HG03378 (cell line): ENCODE data around the gene NAMPT.
"Not testable (repeated sequence)": the region's sequence is repeated elsewhere in the genome, so short reads cannot be mapped to it uniquely, and the experiment has no call there.

Source experiments
- ATAC-seq: cut with Tn5 transposase; IDR thresholded peaks from one replicate; pipeline ENCODE4 v1.9.1; 2021; ENCODE audit warnings: mild to moderate bottlenecking, moderate library complexity; ENCODE audit not compliant: unreplicated experiment

Gene NAMPT

DNA sequence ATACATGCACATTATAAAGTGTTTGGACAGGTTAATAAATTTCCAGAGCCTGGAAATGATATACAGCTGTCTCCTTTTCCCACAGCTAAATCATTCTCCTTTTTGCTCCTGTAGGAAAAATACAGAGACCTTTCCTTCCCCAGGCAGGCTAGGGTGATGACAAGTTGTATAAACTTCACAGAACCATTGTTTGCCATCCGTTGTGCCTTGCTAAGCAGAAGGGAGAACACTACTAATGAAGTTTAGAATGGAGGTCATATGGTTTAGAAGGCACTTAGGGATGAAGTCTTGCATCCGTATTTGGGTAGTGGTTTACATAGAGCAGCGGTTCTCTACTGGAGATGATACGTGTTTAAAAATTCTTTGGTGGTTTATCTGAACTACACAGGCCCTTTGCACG is 46.0 kb downstream of the NAMPT start:
- ATAC-seq = no peak

DNA sequence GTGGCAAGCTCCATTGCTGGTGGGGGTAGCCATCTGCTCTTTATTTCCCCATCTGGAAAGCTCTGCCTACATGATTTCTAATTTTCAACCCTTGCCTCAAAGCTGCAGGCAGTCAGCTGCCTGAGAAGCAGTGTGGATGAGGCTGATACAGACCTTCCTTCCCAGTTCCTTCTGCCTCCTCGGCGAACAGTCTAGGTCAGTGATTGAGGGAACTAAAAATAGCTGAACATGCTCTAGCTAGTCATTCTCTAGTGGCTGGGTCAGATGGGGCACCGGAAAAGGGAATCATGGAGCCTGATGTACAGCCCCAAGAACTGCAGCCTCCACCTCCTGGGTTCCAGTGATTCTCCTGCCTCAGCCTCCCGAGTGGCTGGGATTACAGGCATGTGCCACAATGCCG is 48.7 kb downstream of the NAMPT start:
- ATAC-seq = no peak

DNA sequence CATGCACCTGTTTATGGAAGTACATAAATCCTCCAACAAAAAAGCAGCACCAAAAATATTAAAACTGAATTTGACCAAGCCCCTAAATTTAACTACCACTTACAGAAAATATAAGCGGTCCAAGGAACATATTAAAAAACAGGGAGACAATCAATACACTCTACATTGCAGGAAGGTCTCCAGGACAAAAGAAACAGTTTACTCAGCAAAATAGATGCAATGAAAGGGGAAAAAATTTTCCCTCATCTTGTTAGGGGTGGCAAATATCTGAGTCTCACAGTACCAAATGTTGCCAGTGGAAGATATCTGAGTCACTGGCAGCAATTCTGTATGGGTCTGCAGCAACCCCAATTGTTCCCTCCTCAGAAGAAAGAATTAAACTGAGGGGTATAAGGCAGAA is 50.4 kb downstream of the NAMPT start:
- no peak for ATAC-seq

DNA sequence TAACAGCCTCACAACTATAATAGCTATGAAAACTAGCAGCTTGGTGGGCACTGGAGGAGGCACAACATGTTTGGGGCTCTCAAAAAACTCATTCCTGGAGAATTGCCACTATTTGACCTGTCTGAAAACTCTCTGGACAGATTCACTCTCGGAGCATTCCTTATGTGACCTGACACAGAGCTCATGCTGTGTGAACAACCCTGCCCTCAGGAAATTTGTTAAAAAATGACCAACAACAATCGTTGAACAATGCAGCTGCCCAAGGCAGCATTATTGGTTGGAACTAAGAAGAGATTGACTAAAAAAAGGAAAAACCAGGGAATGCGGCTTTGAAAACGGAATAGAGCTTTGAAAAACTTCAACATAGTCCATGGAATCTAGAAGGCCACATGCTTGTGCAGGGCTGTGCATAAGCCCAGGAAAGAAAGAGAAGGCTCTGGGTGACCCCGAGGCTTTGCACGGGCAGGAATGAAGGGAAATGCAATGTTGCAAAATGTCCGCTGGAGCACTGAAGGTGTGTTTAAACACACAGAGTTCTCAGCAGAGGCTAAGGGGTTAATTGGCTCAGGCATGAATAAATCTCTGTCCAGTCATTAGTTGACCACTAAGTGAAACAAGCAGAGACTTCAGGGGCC is 52.8 kb downstream of the NAMPT start:
- ATAC-seq = no peak

DNA sequence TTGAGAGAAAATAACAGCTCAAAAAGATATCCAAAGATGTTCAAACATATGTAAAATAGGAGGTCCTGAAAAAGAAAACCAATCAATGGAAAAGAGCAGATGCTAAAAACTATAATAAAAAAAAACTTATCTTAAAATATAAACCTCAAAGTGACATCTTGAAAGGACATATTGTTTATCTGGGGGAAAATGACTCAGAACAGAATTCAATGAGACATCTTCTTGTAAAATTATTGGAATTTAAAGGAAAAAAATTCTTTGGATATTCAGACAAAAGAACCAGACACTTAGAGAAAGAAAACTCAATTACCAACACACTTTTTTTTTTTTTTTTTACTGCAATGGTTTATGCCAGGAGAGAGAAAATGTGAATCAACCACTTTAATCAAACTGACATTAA is 58.9 kb downstream of the NAMPT start:
- no peak for ATAC-seq

DNA sequence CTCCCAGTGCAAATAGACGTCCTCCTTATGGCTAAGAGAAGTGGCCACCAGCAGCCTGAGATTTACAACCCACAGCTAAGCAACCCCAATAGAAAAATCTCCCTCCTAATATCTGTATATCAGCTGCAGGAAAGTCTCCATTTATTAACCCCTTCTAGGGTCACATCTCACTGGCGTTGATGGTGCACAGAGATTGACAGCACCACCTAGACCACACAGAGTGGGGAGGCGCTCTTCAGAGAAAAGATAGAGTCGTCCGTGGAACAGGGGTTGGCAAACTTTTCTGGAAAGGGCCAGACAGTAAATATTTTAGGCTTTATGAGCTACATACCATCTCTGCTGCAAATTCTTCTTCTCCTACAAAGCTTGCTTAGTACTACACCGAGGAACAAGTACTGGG is 60.0 kb downstream of the NAMPT start:
- no peak for ATAC-seq

DNA sequence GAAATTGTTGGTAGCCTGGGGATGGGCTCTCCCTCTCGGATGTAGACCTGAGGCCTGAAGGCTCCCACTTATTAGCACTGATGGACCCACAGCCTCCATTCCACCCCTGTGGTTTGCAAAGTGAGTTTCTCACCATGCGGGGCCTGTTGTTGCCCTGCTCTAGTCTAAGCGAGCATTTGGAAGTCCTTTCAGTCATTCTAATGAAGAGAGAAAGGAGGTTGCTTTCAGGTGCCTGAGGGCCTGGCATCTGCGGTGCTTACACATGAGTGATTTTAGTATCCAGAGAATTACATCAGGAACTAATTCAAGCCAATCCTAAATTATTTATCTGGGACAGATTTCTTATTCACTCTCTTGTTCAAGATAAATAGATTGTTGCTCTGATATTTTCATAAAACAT is 61.6 kb downstream of the NAMPT start:
- no peak for ATAC-seq

DNA sequence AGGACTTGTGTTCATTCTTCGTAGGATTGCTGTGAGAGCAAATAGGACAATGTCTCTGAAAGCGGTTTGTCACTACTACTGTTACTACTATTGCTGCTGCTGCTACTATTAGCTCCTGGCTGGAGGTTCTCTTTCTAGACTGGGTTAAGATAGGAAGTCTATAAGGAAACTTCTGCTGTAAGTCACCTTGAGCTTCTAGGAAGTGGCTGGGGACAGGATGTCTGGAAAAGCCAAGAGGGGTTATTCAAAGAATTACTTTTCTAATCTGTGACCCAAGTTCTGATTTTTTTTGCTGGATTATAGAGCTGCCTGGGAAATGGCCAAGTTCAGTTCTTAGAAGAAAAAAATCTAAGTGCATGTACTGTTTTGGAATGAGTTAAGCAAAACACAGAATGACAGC is 62.2 kb downstream of the NAMPT start:
- ATAC-seq = no peak

DNA sequence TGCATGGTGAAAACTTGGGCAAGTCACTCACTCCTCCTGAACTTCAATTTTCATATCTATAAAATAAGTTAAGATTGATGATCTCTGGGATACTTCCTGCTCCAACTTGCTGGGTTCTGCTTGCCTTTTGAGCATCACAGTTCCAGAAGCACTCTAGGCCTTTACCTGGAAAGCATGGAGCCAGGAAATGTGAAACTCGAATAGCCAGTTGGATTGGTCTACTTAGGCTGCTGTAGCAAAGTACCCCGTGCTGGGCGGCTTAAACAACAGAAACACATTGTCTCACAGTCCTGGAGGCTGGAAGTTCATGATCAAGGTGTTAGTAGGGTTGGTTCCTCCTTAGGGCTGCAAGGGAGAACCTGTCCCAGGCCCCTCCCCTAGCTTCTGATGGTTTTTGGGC is 64.5 kb downstream of the NAMPT start:
- ATAC-seq = no peak

DNA sequence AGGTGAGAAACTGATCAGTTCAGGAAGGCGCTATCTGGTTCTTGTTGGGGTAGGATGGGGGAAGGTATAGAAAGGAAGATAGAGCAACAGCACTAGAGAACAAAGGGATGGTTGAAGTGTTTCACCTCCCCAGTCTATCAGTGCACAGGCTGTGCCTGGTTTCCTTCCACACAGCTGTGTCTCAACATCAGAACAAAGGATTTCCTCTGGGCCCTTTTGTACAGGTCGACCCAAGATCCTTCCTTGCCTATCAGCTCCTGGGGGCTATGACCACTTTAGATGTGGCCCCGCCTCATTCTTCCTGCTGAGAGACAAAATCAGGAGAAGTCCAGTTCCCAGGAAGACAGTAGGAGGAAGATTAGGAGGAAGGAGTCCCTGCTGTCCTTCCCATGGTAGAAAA is 65.6 kb downstream of the NAMPT start:
- no peak for ATAC-seq

DNA sequence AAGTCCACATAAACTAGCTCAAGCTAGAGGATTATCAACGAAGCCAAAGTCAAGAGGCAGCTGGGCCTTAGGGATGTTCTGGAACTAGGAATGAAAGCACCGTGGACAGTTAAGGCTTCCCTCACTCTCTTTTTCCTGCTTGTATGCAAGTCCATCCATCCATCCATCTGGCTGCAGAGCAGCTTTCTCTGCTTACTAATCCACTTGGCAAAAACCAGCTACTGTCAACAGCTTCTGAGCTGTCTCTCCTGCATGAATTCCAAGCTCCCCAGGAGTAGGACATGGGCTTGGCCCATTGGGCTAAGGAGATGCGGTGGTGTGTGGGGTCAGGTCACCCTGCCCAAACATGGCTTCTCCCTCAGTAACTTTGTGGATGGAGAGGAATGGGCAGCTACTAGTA is 66.2 kb downstream of the NAMPT start:
- no peak for ATAC-seq

DNA sequence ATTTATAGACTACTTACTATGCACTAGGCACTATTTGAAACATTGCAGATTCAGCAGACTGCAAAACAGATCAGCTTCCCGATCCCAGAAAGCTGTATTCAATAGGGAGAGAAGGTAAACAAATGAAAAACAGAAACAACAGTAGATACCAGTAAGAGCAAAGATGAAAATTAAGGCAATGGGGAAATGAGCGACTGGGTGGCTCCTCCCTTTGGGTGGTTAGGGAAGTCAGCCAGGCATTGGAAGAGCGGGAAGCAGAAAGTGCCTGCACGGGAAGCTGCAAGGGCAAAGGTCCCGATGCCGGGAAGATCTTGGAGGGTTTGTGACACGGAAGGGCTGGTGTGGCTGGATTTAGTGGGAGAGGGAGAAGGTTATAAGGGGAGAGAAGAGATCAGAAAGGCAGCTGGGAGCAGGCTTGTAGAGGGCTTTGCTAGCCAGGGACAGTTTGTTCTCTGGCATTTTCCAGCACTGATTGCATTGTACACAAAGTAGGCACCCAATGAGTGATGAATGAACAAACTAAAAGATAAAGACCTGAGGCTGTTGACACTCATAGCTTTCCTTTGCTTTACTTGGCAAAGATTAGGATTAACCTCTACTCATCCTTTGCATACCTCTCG is 67.8 kb downstream of the NAMPT start:
- ATAC-seq = no peak

DNA sequence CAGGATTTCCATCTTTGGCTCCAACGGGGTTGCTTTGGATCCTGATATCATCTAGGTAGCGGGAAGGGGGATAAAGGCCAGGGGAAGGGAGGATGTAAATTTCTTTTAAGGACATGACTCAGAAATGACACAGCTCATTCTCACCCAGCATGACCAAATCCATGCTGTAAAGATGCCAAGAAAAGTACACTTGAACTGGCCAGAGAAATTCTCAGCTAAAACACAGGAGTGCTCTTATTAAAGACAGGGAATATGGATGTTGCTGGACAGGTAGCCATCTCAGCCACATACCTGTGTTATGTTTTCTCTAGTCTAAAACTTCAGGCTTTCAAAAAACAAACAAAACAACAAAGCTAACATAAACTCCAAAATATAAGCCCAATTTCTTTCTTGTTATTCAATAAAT is 68.3 kb downstream of the NAMPT start:
- ATAC-seq = no peak

DNA sequence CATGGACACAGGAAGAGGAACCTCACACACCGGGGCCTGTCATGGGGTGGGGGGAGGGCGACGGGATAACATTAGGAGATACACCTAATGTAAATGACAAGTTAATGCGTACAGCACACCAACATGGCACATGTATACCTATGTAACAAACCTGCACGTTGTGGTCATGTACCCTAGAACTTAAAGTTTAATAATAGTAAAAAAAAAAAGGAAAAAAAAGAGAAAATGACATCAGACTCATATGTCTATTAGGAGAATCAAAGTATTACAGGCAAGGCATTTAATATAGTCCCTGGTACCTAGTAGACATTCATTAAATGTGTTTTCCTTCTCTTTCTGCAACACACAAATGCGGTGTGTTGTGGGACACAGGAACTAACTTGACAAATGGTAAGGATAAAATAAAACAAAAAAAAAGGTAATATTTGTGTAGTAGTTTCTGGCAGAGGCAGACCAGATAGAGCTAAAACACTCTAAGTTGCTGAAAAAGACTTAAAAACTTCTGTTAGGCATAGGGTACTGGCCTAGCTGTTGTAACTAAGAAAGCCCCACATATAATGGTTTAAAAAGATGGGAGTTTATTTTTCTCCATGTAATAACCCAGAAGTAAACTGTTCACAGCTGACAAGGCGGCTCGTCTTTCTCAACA is 68.8 kb downstream of the NAMPT start:
- ATAC-seq = no peak

DNA sequence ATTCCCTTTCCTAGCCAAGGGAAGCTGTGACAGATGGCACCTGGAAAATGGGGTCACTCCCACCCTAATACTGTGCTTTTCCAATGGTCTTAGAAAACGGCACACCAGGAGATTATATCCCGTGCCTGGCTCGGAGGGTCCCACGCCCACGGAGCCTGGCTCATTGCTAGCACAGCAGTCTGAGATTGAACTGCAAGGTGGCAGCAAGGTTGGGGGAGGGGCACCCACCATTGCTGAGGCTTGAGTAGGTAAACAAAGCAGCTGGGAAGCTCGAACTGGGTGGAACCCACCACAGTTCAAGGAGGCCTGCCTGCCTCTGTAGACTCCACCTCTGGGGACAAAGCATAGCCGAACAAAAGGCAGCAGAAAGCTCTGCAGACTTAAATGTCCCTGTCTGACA is 75.8 kb downstream of the NAMPT start:
- not testable (repeated sequence) for ATAC-seq

DNA sequence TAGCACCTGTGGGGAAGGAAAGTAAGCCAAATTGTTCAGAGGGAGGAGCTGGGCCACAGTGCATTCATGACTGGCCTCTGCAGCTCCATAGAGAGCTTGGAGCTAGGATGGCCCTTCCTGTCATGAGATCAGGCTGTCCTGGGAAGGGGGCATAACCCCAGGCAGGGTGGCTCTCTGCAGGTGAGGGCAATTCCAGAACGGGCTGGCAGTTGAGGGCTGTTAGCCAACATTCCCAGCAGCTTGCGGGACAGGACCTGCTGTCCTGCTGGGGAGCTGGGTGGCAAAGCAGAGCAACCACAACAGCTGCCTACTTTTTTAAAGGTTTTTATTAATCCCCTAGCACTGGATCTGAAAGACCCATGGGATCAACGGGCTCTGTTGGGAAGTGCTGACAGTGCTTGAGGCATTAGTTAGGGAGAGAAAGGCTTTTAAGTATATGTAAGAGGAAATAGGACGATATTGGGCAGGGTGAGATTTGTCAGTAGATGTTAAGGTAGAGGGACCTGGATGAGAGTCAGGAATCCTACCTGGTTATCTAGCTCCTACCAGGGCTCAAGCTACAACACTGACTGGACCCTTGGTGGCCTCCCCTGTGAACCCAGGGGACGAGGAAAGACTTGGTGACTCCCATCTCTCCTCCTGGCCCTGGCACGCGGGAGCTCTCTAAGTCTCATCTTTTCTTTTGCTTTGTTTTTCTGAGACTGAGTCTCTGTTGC is 77.8 kb downstream of the NAMPT start:
- no peak for ATAC-seq

DNA sequence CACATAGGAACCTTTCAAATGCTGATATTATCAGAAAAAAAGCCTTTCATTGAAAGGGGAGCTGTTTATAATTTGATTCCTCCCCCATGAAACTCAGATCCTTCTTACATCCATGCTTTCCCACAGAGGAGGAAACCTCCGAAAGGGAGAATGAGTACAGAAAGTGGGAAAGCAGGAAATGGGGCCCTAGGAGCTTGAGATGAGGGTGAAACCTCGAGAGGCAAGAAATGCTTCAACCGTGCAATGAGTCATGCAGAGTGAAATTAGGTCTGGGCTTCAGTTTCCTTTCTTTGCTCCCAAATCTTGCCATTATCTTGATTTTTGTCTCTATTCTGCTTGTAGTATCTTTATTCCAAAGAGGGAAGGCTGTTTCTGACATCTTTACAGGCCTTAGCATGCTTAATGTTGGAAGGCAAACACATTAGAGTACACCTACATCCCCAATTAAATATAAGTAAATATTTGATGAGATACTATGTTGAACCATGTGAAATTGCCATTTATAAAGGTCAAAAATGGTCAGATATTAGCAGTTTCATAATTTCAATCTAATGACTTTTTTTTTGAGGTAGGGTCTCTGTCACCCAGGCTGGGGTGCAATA is 79.1 kb downstream of the NAMPT start:
- no peak for ATAC-seq

DNA sequence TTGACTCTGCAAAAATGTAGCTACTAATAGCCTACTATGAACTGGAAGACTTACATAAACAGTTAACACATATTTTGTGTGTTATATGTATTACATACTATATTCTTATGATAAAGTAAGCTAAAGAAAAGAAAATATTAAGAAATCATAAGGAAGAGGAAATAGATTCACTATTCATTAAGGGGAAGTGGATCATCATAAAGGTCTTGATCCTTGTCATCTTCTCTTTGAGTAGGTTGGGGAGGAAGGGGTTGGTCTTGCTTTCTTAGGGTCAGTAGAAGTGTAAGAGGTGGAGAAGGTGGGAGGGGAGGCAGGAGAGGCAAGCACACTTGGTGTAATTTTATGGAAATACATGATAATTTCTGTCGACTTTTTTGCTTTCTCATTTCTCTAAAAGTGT is 81.3 kb downstream of the NAMPT start:
- no peak for ATAC-seq

DNA sequence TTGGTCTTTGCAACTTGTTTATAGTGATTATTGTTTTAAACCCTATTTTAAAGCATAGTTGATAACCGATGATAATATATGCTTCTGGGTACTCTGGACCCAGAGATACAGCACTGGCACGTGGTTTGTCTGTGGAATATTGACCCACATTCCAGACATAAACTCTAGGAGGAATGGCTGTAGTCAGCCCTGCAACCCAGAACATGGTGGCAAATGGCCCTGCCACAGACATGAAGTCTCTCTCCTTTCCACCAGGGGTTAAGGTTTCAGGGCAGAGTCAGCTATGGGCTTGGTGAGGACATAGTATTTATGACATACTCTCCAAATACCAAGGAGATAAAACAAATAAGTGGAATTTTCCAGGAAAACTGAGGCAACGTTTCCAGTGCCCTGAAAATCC is 83.6 kb downstream of the NAMPT start:
- ATAC-seq = no peak

DNA sequence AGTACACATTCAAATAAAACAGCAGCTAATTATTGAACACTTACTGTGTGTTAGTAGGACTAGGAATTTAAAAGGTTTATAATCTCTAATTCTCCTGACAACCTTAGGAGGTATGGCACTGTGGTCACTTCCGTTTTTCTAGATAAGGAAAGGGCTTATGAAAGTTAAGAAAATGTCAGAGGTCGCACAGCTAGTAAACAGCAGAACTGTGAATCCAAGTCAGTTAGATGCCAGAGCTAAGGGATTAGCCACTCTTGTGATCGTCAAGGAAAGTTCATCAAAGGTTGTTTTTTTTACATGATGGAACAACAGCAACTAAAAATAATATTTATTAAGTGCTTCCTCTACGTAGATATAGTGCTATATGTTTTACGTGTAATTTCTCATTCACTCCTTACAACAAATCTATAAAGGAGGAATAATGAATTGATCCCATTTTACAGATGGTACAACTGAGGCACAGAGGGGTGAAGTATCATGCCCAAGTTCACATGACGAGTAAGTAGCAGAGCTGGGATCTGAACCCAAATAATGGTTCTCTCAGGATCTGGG is 84.9 kb downstream of the NAMPT start:
- no peak for ATAC-seq

DNA sequence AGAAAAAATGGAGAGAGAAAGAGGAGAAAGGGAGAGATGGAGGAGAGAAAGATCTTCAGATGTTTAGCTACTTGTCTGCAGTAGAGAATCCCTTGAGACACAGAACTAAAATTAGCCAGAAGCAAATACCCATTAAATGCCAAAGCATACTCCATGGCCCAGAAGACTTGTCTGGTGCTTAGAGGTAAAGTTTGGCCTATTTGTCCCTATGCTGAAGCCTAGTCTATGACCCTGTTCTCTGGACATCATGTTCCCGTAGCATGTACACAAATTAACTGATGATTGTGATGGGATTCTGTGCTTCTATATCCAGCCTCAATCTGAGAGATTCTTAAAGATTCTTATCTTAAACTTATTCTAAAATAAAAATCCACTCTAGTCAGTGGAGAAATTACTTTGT is 85.8 kb downstream of the NAMPT start:
- no peak for ATAC-seq
